WTC11 (cell line): ENCODE measurements around the gene FAT2.

Source experiments
- AR ChIP-seq: fragments of 250-450 bp; sonication (Bioruptor Pico); IDR thresholded peaks from 2 replicates; pipeline ENCODE4 v1.9.0; 2021; ENCODE audit warnings: mild to moderate bottlenecking
- ATF6 ChIP-seq: sonication (generic); formaldehyde crosslinking; IDR thresholded peaks from 2 replicates; pipeline ENCODE4 v1.8.1; 2023; ENCODE audit warnings: mild to moderate bottlenecking, missing genetic modification reagents
- CREB1 ChIP-seq: sonication (generic); formaldehyde crosslinking; IDR thresholded peaks from 2 replicates; pipeline ENCODE4 v1.8.0; 2023; ENCODE audit warnings: mild to moderate bottlenecking, missing genetic modification reagents
- CREM ChIP-seq: sonication (generic); formaldehyde crosslinking; IDR thresholded peaks from 2 replicates; pipeline ENCODE4 v1.8.1; 2022; ENCODE audit warnings: mild to moderate bottlenecking, missing genetic modification reagents, moderate library complexity
- ELF4 ChIP-seq: sonication (generic); formaldehyde crosslinking; IDR thresholded peaks from 2 replicates; pipeline ENCODE4 v1.8.1; 2022; ENCODE audit warnings: low read depth, mild to moderate bottlenecking, moderate library complexity, missing genetic modification reagents
- MAX ChIP-seq: sonication (generic); formaldehyde crosslinking; IDR thresholded peaks from 2 replicates; pipeline ENCODE4 v1.8.0; 2022; ENCODE audit warnings: mild to moderate bottlenecking, missing genetic modification reagents
- NFE2L1 ChIP-seq: sonication (generic); formaldehyde crosslinking; IDR thresholded peaks from 2 replicates; pipeline ENCODE4 v1.8.1; 2023; ENCODE audit warnings: missing genetic modification reagents
- NFYB ChIP-seq: sonication (generic); formaldehyde crosslinking; conservative IDR thresholded peaks from 2 replicates; pipeline ENCODE4 v1.8.0; 2022; ENCODE audit warnings: low read depth, missing genetic modification reagents
- NR1H2 ChIP-seq: sonication (generic); formaldehyde crosslinking; IDR thresholded peaks from 2 replicates; pipeline ENCODE4 v1.9.0; 2021; ENCODE audit warnings: mild to moderate bottlenecking, moderate library complexity, missing genetic modification reagents
- PRDM15 ChIP-seq: sonication (generic); formaldehyde crosslinking; IDR thresholded peaks from 2 replicates; pipeline ENCODE4 v1.8.0; 2022; ENCODE audit warnings: missing genetic modification reagents
- TF ChIP-seq, protein P1 (sequence below): fragments of 200-600 bp; IDR thresholded peaks from 2 replicates; pipeline ENCODE4 v1.8.0; 2022; ENCODE audit warnings: antibody characterized with exemption
- TF ChIP-seq, protein P2 (sequence below): sonication (generic); formaldehyde crosslinking; IDR thresholded peaks from 2 replicates; pipeline ENCODE4 v1.8.1; 2023; ENCODE audit warnings: mild to moderate bottlenecking, missing genetic modification reagents, moderate library complexity
- TF ChIP-seq, protein P3 (sequence below): sonication (generic); formaldehyde crosslinking; IDR thresholded peaks from 2 replicates; pipeline ENCODE4 v1.8.0; 2022; ENCODE audit warnings: mild to moderate bottlenecking, missing genetic modification reagents
- TF ChIP-seq, protein P4 (sequence below): sonication (generic); formaldehyde crosslinking; IDR thresholded peaks from 2 replicates; pipeline ENCODE4 v1.8.1; 2022; ENCODE audit warnings: low read depth, missing genetic modification reagents, borderline replicate concordance

DNA sequence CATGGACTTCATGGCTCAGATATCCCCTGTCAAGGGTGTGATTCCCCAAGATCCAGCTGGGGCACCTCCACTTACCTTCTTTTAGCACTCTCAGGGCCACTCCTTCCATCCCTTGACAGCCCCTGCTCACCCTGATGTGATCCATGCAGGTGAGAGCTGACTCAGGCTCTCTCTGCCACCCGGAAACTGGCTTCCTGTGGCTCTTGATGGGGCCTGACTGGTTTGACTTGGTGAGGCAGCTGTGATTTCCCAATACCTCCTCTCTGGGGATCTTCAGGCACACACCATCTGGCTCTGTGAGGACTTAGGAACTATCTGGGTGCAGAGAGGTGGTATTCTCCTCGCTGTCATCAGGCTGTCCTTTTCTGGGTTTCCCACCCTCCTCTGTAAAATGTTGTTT lies 7.9 kb upstream of the FAT2 start:
- no peak for TF ChIP-seq AR (CRISPR knock-in tag)
- TF ChIP-seq, protein P1, sequence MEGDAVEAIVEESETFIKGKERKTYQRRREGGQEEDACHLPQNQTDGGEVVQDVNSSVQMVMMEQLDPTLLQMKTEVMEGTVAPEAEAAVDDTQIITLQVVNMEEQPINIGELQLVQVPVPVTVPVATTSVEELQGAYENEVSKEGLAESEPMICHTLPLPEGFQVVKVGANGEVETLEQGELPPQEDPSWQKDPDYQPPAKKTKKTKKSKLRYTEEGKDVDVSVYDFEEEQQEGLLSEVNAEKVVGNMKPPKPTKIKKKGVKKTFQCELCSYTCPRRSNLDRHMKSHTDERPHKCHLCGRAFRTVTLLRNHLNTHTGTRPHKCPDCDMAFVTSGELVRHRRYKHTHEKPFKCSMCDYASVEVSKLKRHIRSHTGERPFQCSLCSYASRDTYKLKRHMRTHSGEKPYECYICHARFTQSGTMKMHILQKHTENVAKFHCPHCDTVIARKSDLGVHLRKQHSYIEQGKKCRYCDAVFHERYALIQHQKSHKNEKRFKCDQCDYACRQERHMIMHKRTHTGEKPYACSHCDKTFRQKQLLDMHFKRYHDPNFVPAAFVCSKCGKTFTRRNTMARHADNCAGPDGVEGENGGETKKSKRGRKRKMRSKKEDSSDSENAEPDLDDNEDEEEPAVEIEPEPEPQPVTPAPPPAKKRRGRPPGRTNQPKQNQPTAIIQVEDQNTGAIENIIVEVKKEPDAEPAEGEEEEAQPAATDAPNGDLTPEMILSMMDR, result no peak
- TF ChIP-seq CREB1 (CRISPR knock-in tag), result no peak
- TF ChIP-seq NFE2L1, result no peak
- TF ChIP-seq PRDM15 (CRISPR knock-in tag), result no peak
- no peak for TF ChIP-seq ELF4
- TF ChIP-seq MAX (CRISPR knock-in tag), result no peak
- TF ChIP-seq NFYB (CRISPR knock-in tag), result no peak
- TF ChIP-seq, protein P2, sequence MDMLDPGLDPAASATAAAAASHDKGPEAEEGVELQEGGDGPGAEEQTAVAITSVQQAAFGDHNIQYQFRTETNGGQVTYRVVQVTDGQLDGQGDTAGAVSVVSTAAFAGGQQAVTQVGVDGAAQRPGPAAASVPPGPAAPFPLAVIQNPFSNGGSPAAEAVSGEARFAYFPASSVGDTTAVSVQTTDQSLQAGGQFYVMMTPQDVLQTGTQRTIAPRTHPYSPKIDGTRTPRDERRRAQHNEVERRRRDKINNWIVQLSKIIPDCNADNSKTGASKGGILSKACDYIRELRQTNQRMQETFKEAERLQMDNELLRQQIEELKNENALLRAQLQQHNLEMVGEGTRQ (CRISPR knock-in tag), result no peak
- TF ChIP-seq CREM, result no peak
- TF ChIP-seq NR1H2 (CRISPR knock-in tag), result no peak
- TF ChIP-seq ATF6 (CRISPR knock-in tag), result no peak
- TF ChIP-seq, protein P3, sequence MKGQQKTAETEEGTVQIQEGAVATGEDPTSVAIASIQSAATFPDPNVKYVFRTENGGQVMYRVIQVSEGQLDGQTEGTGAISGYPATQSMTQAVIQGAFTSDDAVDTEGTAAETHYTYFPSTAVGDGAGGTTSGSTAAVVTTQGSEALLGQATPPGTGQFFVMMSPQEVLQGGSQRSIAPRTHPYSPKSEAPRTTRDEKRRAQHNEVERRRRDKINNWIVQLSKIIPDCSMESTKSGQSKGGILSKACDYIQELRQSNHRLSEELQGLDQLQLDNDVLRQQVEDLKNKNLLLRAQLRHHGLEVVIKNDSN (CRISPR knock-in tag), result no peak
- TF ChIP-seq, protein P4, sequence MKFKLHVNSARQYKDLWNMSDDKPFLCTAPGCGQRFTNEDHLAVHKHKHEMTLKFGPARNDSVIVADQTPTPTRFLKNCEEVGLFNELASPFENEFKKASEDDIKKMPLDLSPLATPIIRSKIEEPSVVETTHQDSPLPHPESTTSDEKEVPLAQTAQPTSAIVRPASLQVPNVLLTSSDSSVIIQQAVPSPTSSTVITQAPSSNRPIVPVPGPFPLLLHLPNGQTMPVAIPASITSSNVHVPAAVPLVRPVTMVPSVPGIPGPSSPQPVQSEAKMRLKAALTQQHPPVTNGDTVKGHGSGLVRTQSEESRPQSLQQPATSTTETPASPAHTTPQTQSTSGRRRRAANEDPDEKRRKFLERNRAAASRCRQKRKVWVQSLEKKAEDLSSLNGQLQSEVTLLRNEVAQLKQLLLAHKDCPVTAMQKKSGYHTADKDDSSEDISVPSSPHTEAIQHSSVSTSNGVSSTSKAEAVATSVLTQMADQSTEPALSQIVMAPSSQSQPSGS (CRISPR knock-in tag), result no peak
